ENCODE measurements around the gene PDE7B.
"Not testable (repeated sequence)": the region's sequence is repeated elsewhere in the genome, so short reads cannot be mapped to it uniquely, and the experiment has no call there.

The PDE7B gene

GRCh38 chr6:136079701-136080565 lies 228.4 kb downstream of the PDE7B start:
- DNase-seq: no peak

DNA sequence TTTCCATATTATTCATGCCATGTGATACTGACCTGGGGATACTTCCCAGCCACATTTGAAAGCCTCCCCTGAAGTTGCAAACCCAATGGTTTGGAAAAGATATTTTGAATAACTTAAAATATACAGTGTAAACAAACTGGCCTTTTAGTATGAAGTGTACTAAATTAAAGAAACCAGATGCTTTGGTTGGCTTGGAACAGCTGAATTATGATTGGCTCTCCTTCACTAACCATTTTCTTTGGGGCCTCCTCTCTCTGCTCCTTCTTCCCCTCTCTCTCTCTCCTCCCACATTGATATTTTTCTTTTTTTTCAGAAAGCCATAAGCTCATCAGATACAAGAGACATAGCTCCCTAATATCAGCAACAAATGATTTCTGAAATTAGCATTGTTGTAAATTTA lies 232.0 kb downstream of the PDE7B start:
- no peak for DNase-seq

DNA sequence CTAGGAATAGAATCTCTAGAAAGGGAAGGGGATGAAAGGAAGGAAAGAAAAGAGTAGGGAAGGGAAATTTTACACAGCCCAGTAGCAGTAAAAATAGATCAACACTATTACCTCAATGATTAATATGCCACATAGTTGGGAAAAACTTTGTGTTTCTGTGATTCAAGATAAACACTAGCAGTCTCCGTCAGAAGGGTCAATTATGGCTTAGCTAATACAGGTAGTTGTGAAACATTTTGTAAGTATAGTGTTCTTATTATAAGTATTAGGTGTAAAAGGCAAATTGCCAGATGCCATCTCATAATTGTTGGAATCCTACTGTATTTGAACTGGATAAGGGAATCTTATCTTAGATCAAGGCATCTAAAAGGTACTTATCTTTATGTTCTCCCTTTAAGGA lies 232.9 kb downstream of the PDE7B start:
- no peak for DNase-seq

DNA sequence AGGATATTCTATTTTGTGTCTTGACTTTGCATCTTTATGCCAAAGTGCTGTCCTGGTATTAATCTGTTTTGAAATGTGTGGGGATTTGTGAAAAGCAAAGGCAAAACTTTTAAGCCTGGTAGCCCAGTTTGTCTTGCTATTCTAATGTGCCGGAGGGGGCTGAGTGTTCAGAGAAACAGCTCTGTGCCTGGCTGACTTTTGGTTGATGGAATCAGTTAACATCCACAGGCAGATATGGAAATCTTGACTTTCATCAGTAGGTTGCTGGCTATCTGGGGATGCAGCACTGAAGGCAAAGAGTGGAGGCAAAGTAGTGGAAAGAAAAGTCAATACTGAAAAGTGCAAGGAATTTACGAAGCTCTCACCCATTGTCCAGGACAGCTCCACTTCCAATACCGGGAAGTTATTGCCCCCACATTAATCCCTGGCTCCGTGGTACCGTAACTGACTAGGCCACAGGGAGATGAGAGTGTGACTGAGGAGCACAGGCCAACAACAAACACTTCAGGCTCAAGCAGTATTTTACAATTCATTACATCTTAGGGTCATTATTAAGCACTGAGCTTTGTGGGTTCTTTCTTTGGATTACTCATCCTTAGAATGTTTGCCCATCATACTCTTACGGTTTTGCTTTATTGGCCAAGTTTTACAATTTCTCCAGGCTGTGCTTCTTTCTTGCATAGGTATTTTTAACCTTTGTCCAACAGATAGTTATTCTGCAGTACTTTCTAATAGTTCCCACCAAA lies 234.0 kb downstream of the PDE7B start:
- DNase-seq: no peak

DNA sequence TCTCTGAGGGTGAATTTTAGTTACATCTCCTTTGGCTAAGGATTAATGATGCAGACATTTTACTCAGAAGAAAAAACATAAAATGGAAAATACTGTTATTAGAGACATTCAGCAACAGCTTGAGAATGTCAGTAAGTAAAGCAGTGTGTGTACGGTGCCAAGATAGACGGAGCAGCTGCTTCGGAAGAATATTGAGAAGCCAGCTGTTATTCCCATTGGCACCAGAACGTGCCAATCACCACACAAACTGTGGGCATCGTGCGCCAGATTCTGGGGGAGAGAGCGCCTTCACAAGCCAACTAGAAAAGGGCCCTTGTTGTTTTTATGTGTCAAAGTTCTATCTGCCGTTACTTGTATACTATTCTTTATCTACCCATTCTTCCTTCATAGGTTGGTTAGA lies 235.2 kb downstream of the PDE7B start:
- DNase-seq: no peak

- no peak for DNase-seq
Measured at GRCh38 chr6:136087986-136088385, 236.5 kb downstream of the PDE7B start.

GRCh38 chr6:136088693-136089092 lies 237.2 kb downstream of the PDE7B start:
- DNase-seq: no peak

DNA sequence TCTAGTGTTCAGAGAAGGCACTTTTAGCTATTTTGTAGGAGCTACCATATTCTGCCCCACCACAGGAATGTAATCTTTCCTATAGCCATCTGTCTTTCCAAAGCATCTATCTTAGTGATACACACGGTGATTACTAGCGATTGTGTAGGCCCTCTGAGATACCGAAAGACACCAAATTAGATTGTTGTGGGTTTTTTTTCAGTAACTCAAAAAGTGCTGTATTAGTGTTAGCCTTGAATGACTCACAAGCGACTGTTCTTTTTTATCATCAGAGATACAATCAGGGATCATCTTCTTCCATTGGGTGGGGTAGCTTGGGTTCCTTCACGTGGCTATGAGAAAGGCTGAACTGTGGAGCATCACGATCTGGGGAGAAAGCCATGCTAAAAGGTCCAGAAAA lies 238.4 kb downstream of the PDE7B start:
- DNase-seq: no peak

DNA sequence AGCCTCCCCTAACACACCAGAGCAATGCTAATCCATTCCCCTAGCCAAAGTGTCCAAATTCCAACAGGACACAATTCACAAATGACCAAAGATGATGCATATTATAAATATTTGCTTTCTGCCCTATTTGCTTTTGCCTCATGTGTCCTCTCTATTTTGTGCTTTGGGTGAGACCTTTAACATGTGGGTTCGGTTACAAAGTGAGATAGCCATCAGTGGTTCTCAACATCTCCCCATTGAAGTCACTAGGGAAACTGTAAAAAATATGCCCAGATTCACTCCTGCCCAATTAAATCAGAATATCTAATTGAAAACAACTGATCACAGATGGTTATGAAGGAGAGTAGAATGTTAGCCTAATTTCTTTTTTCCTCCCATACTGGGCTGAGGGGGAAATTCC lies 239.4 kb downstream of the PDE7B start:
- no peak for DNase-seq

DNA sequence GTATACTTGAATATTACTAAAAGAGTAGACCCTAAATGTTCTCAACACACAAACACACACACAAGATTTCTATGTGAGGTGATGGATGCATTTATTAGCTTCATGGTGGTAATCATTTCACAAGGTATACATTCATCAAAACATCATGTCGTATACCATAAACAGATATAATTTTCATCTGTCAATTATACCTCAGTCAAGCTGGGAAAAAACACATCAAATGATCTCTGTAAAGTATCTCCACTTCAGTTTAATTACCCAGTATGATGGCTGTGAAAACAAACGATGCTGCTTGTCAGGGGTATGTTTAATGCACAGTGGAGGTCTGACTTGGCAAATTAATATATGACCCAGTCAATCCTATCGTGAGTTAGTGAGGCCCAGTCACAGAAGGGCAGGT lies 241.4 kb downstream of the PDE7B start:
- no peak for DNase-seq

GRCh38 chr6:136093835-136094234 lies 242.3 kb downstream of the PDE7B start:
- no peak for DNase-seq

DNA sequence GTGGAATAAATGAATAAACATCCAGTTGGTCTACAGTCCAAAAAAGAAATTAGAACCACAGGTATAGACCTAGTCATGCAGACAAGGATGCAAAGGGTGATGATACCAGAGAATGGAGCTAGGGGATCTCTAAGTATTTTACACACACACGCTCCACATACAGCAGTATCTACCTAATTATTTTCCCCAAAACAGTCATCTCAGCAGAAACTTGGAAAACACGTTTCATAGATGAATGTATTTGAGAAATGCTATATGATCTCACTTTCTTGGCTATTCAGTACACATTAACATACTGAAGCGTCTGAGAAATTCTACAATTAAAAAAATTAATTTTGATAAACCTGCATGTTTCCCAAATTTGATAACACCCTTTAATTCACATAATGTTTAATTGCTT lies 243.3 kb downstream of the PDE7B start:
- DNase-seq: no peak

DNA sequence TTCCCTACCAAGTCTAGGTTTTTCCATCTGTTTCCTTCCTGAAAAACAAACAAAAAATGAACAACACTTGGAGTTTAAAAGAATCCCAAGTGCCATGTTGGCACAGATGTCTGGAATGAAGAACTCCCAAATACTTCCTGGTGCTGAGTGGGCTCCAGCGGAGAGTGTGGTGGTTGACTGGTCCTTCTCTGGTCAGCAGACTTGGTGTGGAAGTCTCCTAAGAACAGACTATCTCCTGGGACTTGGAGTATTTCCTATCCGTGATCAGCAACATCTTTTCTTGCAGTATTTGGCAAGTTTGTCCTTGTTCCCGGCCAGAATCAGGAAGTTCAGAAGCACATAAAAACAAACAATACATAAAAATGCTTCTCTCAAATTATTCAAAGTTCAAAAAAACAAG lies 244.5 kb downstream of the PDE7B start:
- no peak for DNase-seq

DNA sequence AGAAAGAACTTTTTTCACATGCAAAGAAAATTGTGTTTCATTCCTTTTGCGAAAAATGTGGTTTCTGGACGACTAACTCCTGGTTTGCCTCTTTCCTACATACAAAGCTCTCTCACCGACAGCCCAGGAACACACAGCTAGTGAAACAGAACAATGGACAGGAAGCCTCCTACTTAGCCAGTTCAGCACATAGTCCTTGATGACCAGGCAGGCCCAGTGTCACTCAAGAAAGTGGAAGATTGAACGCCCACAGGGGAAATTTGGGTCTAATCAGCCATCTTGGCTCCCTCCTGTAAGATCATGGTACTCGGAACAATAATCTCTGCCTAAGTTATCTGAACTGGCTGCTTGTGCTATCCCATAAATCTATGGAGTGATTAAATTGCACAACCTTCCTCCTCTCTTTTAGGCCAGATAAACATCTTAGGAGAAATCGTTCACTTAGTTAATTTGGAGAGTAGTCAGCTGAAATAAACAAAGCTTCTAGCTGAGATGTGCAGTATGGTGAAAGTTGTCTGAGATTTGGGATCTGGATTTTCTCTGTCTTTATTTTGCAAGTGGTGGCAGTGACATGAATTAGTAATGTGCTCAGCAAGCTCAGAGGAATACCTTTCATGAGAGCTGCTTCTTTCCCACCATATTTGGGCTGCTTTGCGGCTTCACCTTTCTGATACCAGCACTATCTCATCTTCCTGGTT lies 251.6 kb downstream of the PDE7B start:
- no peak for DNase-seq

DNA sequence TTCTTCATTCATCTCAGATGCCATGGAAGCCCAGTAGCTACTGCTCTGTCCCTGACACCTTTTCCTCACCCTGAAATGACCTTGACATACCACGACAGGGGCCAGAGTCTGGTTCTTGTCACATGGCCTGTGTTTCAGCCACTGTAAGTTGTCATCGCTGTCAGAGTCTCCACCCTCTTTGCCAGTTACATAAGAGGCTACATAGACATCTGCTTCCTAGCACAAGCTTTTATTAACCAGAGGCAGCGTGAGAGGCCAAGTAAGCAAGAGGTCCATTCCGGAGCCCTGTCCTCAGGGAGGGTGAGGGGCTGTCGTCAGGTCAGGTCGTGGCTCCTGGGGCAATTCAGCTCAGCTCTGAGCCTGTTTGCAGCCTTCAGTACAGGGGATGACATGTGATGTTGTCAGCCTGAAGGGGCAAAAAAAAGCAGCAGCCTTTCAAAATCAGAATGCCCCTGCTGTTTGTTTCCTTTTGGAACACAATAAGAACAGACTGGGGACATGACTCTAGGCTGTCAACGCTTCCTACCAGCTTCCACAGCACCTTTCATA lies 252.3 kb downstream of the PDE7B start:
- DNase-seq: no peak

DNA sequence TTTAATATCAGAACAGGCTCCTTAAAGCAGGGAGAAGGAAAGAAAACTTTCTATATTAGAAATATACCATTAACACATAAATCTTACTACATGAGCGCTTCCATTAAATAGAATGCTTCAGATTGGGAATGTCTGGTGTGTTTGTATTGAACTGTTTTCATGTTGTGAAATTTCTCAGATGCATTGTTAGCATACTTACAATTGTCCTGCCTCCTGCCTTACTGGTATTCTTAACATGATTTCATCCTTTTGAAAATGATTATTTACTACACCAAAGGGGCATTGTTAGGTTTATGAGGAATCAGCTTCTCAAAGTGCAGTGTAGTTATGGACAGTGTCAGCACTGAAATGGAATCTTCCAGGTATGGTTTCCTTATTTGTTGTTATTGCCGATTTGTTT lies 253.1 kb downstream of the PDE7B start:
- no peak for DNase-seq

- not testable (repeated sequence) for DNase-seq
Measured at GRCh38 chr6:136105797-136106196, 254.3 kb downstream of the PDE7B start.

GRCh38 chr6:136108361-136108945 lies 257.0 kb downstream of the PDE7B start:
- DNase-seq: no peak

DNA sequence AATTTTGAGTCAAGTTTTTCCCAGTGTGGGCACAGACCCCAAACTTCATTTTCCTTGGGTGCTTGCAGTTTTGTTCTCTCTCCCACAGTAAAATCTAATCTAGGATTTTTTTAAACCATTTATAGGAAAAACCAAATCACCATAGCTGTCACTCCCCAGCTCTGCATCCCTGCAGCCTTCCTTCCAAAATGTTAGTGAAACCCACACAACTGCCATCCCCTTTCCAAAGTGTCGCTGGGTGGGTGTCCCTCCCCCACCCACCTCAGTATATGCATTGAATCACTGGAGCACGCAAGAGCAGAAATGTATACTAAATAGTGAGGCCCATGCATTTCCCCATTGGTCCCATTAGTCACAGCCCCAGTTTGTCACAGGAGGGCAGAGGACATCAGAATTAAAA lies 260.3 kb downstream of the PDE7B start:
- no peak for DNase-seq

DNA sequence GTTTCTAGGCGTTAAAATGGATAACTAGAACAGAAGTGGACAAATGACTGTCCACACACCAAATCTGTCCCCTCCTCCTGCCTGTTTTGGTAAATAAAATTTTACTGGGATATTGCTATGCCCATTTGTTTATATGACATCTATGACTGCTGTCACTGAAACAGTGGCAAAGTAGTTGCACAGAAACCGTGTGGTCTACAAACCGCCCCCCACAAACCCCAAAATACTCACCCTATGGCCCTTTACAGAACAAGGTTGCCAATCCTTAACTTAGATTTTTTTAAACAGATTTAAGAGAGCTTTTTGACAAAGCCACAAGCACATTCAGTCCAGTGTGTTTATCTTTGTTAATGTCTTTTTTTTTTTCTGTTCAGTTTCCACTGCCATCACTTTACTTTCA lies 260.8 kb downstream of the PDE7B start:
- DNase-seq: no peak

DNA sequence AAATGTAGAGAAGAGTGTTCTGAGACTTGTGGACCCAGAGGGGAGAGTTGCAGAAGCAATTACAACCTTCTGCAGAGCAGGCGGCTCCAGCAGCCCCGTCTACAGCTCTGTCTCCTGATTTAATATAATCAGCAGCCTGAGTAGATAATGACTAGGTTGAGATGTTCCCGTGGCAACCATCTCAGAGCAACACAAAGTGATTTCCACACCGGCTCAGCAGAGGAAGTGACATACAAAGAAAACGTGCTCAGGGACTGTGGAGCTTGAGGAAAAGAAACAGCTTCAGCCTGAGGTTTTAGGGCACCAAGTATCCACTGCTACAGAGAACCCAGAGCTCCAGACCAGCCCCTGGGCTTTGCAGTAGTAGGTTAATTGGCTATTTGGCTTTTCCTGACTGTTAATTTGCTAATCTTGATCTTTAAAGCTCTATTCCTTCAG lies 262.3 kb downstream of the PDE7B start:
- DNase-seq: peak; percentile 7

GRCh38 chr6:136114661-136115060 lies 263.2 kb downstream of the PDE7B start:
- no peak for DNase-seq

- DNase-seq: no peak
Measured at GRCh38 chr6:136115941-136116340, 264.4 kb downstream of the PDE7B start.

Measured in hematopoietic multipotent progenitor cell treated with erythropoietin and hydrocortisone succinate and interleukin-3 and kit ligand, for 8 days (in vitro differentiated cells).